Astrocyte of the cerebellum (primary cell): ENCODE data around the gene MAP2K2.
"Not testable (repeated sequence)": the region's sequence is repeated elsewhere in the genome, so short reads cannot be mapped to it uniquely, and the experiment has no call there.

Source experiments
- DNase-seq: peaks from one replicate; pipeline ENCODE4 v3.0.0-alpha.2; 2011; ENCODE audit warnings: low read depth
- H3K4me3 ChIP-seq: 2 replicates; pipeline ENCODE4 v1.5.1; 2011; ENCODE audit warnings: mild to moderate bottlenecking, low read depth, low read length, moderate library complexity
- in situ Hi-C: cut with HindIII; loops from 2 replicates; pipeline ENCODE4 v1.10.0; 2017; ENCODE audit warnings: low sequenced_read_pairs
- TF ChIP-seq, protein P1 (sequence below): IDR thresholded peaks from 2 replicates; pipeline ENCODE4 v1.5.1; 2012; ENCODE audit warnings: low read length, low read depth, moderate library complexity, mild to moderate bottlenecking; ENCODE audit errors: missing control alignments

The MAP2K2 gene

DNA sequence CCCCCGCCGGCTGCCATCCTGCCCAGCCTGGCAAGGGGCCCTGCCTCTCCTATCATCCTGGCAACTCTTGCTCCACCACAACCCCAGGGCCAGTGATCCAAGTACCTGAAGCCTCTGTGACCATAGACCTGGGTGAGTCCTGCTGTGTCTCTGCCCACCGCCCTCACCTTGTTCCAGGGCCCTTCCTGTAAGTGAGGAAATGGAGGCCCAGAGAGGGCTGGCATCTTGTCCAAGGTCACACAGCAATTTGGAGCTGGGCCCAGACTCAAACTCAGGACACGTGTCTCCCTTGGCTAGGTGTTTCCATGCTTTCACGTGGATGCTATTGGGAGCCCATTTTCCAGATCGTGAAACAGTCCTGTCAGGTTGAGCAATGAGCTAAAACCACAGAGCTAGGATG, 33.2 kb upstream of the MAP2K2 start:
- no peak for DNase-seq
- H3K4me3 ChIP-seq, result no peak overlapping the region
- in situ Hi-C loops, result no loop called here
- TF ChIP-seq, protein P1, sequence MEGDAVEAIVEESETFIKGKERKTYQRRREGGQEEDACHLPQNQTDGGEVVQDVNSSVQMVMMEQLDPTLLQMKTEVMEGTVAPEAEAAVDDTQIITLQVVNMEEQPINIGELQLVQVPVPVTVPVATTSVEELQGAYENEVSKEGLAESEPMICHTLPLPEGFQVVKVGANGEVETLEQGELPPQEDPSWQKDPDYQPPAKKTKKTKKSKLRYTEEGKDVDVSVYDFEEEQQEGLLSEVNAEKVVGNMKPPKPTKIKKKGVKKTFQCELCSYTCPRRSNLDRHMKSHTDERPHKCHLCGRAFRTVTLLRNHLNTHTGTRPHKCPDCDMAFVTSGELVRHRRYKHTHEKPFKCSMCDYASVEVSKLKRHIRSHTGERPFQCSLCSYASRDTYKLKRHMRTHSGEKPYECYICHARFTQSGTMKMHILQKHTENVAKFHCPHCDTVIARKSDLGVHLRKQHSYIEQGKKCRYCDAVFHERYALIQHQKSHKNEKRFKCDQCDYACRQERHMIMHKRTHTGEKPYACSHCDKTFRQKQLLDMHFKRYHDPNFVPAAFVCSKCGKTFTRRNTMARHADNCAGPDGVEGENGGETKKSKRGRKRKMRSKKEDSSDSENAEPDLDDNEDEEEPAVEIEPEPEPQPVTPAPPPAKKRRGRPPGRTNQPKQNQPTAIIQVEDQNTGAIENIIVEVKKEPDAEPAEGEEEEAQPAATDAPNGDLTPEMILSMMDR, result no peak

DNA sequence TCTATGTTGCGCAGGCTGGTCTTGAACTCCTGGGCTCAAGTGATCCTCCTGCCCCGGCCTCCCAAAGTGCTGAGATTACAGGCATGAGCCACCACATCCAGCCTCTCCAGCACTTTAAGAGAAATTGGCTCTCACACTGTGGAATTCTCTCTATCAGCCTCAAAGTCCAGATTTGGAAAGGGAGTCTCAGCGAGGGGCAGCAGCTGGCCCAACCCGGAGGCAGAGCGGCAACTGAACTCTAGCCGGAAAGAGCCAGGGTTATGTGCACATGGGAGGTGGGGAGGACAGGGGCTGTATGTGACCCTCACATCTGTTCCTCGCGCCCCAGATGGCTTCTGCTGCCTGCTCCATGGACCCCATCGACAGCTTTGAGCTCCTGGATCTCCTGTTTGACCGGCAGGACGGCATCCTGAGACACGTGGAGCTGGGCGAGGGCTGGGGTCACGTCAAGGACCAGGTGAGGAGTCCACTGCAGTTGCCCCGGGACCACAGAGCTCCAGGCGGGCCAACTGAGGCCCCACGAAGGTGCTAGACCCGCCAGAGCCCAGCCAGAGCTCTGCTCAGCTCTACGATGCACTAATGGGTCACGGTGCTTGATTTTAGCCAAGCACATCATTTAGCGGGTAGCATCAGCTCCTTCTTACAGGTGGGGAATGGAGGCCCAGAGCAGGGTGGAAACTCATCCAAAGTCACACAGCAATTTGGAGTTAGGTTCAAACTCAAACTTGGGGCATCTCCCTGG, 30.8 kb upstream of the MAP2K2 start:
- in situ Hi-C loops, result no loop called here
- TF ChIP-seq, protein P1, result no peak
- no peak for DNase-seq
- H3K4me3 ChIP-seq, result no peak overlapping the region

DNA sequence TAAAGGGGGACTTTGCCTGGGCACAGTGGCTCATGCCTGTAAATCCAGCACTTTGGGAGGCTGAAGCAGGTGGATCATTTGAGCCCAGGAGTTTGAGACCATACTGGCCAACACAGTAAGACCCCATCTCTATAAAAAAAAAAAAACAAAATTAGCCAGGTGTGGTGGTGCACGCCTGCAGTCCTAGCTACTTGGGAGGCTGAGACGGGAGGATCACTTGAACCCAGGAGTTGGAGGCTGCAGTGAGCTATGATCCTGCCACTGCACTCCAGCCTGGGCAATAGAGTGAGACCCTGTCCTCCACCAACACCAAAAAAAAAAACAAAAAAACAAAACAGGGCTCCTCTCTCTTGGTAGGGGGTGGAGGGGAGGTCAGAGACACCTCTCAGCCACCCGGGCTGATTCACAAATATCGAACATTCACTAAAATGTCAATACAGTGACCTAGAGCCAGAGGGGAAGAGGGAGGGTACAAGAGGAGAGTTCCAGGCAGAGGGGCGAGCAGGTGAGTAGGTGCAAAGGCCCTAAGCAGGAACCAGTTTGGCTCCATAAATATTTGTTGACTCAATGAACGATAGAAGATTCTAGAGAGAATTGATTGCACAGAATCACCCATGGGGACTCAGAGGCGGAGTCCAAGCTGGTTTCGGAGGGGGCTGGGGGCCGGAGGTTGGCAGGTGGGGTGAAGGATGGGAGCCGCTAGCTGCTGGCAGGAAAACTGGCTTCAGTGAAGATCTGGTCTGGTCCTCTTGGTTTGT, 28.5 kb upstream of the MAP2K2 start:
- in situ Hi-C loops, result no loop called here
- no peak for DNase-seq
- TF ChIP-seq, protein P1, result no peak
- no peak overlapping the region for H3K4me3 ChIP-seq

DNA sequence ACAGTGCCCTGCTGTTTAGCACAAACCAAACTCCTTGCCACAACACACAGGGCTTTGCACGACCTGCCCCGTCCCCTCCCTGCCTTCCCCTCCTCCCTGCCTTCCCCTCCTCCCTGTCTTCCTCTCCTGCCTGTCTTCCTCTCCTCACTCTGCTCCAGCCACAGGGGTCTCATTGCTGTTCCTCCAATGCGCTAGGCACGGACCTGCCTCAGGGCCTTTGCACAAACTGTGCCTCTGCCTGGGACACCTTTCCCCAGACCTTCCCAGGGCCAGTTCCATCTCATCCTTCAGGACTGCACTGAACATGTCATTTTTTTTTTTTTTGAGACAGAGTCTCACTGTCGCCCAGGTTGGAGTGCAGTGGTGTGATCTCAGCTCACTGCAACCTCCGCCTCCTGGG, 27.7 kb upstream of the MAP2K2 start:
- in situ Hi-C loops, result no loop called here
- TF ChIP-seq, protein P1, result no peak
- no peak for DNase-seq
- H3K4me3 ChIP-seq, result no peak overlapping the region

DNA sequence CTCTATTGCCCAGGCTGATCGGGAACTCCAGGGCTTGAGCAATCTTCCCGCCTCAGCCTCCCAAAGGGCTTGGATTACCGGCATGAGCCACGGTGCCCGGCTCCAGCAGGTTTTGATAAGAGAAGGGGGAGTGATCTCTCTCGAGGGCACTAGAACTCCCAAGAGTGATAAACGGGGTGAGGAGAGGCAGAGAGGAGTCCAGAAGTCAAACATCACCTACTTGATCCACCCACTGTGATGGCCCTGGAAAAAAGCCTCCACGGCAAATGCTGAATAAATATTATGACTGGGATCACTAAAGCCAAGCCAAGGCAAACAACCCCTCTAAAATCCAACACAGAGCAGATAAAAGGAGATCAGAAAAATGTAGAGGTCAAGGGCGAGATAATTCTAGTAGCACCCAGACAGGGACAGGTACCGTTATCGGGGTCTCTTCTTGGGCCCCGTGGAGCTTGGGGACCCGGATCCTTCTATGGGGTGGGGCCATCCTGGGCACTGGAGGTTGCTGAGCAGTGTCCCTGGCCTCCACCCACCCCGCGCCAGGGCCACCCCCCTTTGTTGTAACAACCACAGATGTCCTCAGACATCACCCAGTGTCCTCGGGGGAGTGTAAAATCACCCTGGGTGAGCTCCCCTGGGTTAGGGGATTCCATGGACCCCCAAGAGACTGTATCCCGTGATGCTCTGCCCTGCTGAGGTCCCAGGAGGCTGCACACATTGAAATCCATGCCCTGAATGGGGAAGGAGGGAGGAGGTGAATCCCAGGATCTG, 25.8 kb upstream of the MAP2K2 start:
- in situ Hi-C loops, result no loop called here
- no peak for DNase-seq
- TF ChIP-seq, protein P1, result no peak
- H3K4me3 ChIP-seq, result no peak overlapping the region

DNA sequence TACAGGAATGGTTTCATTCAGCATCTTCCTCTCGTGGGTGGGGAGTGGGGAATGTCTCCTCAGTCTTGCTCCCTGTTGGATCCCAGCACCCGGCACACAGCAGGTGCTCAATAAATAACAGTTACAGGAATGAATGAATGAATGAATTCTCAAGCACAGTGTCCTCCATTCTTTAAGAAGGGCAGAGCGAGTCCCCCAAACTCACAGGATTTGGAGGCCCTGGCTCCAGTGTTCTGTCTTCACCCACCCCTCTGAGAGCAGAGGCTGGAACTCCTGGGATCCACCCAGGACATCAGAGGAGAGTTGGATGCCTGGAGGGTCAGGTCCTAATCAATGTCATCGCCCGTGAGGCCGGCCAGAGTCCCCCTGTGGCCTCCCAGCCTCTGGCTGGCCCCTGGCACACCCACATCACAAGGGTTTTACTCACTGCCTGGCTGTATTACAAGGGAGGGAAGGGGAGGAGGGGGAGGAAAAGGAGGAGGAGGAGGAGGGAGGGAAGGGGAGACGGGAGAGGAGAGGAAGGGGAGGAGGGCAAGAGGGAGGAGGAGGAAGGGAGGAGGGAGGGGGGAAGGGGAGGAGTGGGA, 20.8 kb upstream of the MAP2K2 start:
- H3K4me3 ChIP-seq, result no peak overlapping the region

DNA sequence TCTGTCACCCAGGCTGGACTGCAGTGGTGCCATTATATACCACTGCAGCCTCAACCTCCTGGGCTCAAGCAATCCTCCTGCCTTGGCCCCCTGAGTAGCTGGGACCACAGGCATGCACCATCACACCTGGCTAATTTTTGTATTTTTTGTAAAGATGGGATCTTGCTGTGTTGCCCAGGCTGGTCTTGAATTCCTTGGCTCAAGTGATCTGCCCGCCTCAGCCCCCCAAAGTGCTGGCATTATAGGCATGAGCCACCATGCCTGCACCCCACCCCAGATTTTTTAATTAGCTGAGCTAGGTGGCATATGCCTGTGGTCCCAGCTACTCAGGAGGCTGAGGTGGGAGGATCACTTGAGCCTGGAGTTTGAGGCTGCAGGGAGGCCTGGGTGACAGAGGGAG, 19.0 kb upstream of the MAP2K2 start:
- H3K4me3 ChIP-seq, DNase-seq, in situ Hi-C loops: not testable (repeated sequence)

More for the DNA sequence above, 20.8 kb upstream of the MAP2K2 start:
- TF ChIP-seq, protein P1, result no peak
- DNase-seq, result no peak
- in situ Hi-C loops, result no loop called here
